Glomerular endothelial cell (primary cell): ENCODE measurements around the gene SRSF3. TPM values are rescaled to one million over a fixed set of nuclear protein-coding genes. Genes with fewer than 3 reads are reported as not detected.
"Not testable (repeated sequence)": the region's sequence is repeated elsewhere in the genome, so short reads cannot be mapped to it uniquely, and the experiment has no call there.

ENCODE experiments used
- DNase-seq: peaks from one replicate; pipeline ENCODE4 v3.0.0-alpha.2; 2011; ENCODE audit warnings: low read depth, low spot score; ENCODE audit errors: extremely low read depth
- total RNA-seq: library from RNA; depleted of rRNA; stranded (reverse); fragments of >200 nt; gene quantifications from 2 replicates; pipeline ENCODE4 v1.2.3, GENCODE V29; 2015

SRSF3 gene
- total RNA-seq, 1 donor from 2014 or later, result 190 TPM

GRCh38 chr6:36604090-36605060 lies 10.2 kb downstream of the SRSF3 start:
- DNase-seq, result no peak

GRCh38 chr6:36605143-36605542 lies 11.0 kb downstream of the SRSF3 start:
- DNase-seq, result no peak

GRCh38 chr6:36605560-36606391 lies 11.6 kb downstream of the SRSF3 start:
- no peak for DNase-seq

GRCh38 chr6:36607305-36607682 lies 13.1 kb downstream of the SRSF3 start:
- not testable (repeated sequence) for DNase-seq

- no peak for DNase-seq
Observed at GRCh38 chr6:36607683-36608386, 13.7 kb downstream of the SRSF3 start.

- no peak for DNase-seq
Observed at GRCh38 chr6:36608788-36609563, 14.8 kb downstream of the SRSF3 start.

GRCh38 chr6:36609582-36609981 lies 15.4 kb downstream of the SRSF3 start:
- no peak for DNase-seq

GRCh38 chr6:36610041-36610955 lies 16.1 kb downstream of the SRSF3 start:
- no peak for DNase-seq

GRCh38 chr6:36610956-36611336 lies 16.8 kb downstream of the SRSF3 start:
- no peak for DNase-seq

- DNase-seq, result not testable (repeated sequence)
Observed at GRCh38 chr6:36611679-36612078, 17.5 kb downstream of the SRSF3 start.

- no peak for DNase-seq
Observed at GRCh38 chr6:36612101-36612625, 18.0 kb downstream of the SRSF3 start.

GRCh38 chr6:36613200-36613995 lies 19.2 kb downstream of the SRSF3 start:
- no peak for DNase-seq

GRCh38 chr6:36615018-36615761 lies 21.0 kb downstream of the SRSF3 start:
- no peak for DNase-seq

GRCh38 chr6:36616893-36617521 lies 22.8 kb downstream of the SRSF3 start:
- no peak for DNase-seq

GRCh38 chr6:36618366-36619355 lies 24.5 kb downstream of the SRSF3 start:
- DNase-seq, result no peak

GRCh38 chr6:36621371-36621855 lies 27.3 kb downstream of the SRSF3 start:
- DNase-seq, result no peak
